ENCODE results near the gene LRRC3B.

Gene LRRC3B

GRCh38 chr3:26708501-26708900 lies 85.9 kb downstream of the LRRC3B start:
- no peak for DNase-seq (ENCODE audit: low read depth in 2 of 2)

GRCh38 chr3:26712211-26713026 lies 89.8 kb downstream of the LRRC3B start:
- no peak for DNase-seq (ENCODE audit: low read depth in 2 of 2)

GRCh38 chr3:26713091-26713490 lies 90.5 kb downstream of the LRRC3B start:
- DNase-seq (ENCODE audit: low read depth in 2 of 2): no peak

GRCh38 chr3:26714485-26714884 lies 91.9 kb downstream of the LRRC3B start:
- DNase-seq (ENCODE audit: low read depth in 2 of 2): no peak

- DNase-seq (ENCODE audit: low read depth in 2 of 2): no peak
Measured at GRCh38 chr3:26715431-26715830, 92.9 kb downstream of the LRRC3B start.

GRCh38 chr3:26718315-26718714 lies 95.7 kb downstream of the LRRC3B start:
- DNase-seq (ENCODE audit: low read depth in 2 of 2): no peak

GRCh38 chr3:26719134-26719533 lies 96.6 kb downstream of the LRRC3B start:
- DNase-seq (ENCODE audit: low read depth in 2 of 2): no peak

GRCh38 chr3:26721047-26721446 lies 98.5 kb downstream of the LRRC3B start:
- no peak for DNase-seq (ENCODE audit: low read depth in 2 of 2)

GRCh38 chr3:26731843-26732242 lies 109.3 kb downstream of the LRRC3B start:
- DNase-seq (ENCODE audit: low read depth in 2 of 2): no peak

- DNase-seq (ENCODE audit: low read depth in 2 of 2): no peak
Measured at GRCh38 chr3:26750263-26750662, 127.7 kb downstream of the LRRC3B start.

- DNase-seq (ENCODE audit: low read depth in 2 of 2): no peak
Measured at GRCh38 chr3:26752466-26752865, 129.9 kb downstream of the LRRC3B start.

GRCh38 chr3:26753095-26753494 lies 130.5 kb downstream of the LRRC3B start:
- no peak for DNase-seq (ENCODE audit: low read depth in 2 of 2)

- DNase-seq (ENCODE audit: low read depth in 2 of 2): no peak
Measured at GRCh38 chr3:26757978-26758377, 135.4 kb downstream of the LRRC3B start.
